Placental epithelial cell (primary cell): Measurements from ENCODE around the gene KIF22. TPM values are rescaled to one million over a fixed set of nuclear protein-coding genes. Genes with fewer than 3 reads are reported as not detected.

Source experiments
- small RNA-seq: library from RNA; depleted of rRNA; stranded (forward); fragments of <200 nt; gene quantifications from one replicate; pipeline ENCODE3, GENCODE V24; 2012
- total RNA-seq: library from RNA; depleted of rRNA; stranded (reverse); fragments of >200 nt; gene quantifications from 2 replicates; pipeline ENCODE4 v1.2.3, GENCODE V29; 2012

Gene KIF22
- total RNA-seq = 40.1 and 81.7 TPM in 2 replicates

GRCh38 chr16:29790183-29790948 lies at the start of gene KIF22:
KIF22 (plus strand) TSS chr16:29790751; CDS start chr16:29790760, 9 bp downstream.

DNA sequence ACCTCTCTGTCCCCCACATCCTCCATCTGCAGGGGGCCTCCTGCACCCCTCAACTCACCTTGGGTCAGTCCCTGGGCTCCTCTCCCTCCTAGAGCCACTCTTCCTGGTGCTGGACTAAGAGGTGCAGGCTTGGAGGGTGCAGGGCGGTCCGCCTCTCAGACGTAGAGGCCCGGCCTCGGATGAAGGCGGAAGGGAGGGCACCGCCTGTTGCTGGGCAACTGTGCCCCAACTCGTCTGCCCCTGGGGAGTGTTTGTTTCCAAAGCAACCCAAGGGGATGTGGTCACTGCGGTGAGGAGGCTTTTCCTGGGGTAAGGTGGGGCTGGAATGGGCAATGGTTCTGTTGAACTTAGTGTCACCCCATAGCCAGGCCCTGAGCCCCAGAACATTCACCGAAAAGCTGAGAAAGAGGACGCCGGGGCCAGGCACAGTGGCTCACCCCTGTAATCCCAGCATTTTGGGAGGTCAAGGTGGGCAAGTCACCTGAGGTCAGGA lies 44.7 kb upstream of the KIF22 start, which contains the start of gene C16orf54:
Gene C16orf54, minus strand, starts transcription at position 138 of the 493 bp plus-strand sequence. CDS start 1,039 bp downstream, outside the sequence.

GRCh38 chr16:29777576-29778350 lies 12.8 kb upstream of the KIF22 start, which contains the start of gene ZG16:
ZG16 (plus strand) TSS chr16:29778256; CDS start chr16:29779267, 1,011 bp downstream.

GRCh38 chr16:29806099-29806579 lies 15.6 kb downstream of the KIF22 start, which contains the start of gene MAZ:
MAZ (plus strand) TSS chr16:29806529; CDS start chr16:29806702, 173 bp downstream.

GRCh38 chr16:29811896-29812665 lies 21.5 kb downstream of the KIF22 start, which contains the start of gene PRRT2:
PRRT2 (plus strand) TSS chr16:29812193; CDS start chr16:29813055, 862 bp downstream.

DNA sequence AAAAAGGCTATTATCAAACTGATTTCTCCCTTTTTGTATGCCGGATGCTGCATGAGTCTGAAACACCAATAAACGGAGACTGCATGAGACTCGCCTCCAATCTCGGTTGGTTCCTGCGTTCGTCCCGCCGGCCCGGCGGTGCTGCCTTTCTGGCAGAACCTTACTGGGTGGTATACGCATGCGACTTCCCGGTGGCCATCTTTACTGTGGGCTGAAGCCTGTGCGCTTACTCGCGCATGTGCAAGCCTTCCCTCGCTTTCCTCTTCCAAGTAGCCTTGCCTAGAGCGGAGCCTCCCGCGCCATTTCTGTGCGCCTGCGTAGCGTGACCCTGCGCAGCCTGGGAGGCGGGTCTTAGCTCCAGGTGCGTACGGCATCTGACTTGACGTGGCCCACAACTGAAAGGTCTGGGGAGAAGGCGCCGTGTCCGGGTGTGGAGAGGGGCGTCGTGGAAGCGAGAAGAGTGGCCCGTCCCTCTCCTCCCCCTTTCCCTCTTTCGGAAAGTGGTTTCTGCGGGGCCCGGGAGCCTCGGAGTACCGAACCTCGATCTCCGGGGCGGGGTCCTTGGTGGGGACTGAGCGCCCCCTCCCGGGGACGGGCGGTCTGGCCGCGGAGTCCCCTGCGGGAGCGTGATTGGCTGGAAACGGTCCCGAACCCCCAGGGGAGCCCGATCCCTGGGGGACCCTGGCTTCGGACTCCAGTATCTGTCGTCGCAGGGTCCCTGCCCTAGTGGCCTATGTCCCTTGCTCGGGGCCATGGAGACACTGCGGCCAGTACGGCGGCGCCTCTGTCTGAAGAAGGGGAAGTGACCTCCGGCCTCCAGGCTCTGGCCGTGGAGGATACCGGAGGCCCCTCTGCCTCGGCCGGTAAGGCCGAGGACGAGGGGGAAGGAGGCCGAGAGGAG lies 25.5 kb downstream of the KIF22 start, which contains the start of gene PAGR1:
Gene PAGR1, plus strand, starts transcription at position 360 of the 901 bp plus-strand sequence. Its CDS starts 374 bp downstream, at position 734.

GRCh38 chr16:29820271-29820701 lies 29.7 kb downstream of the KIF22 start, which contains the start of gene MVP:
MVP (plus strand) TSS chr16:29820462; CDS start chr16:29830550, 10,088 bp downstream.

Small RNAs within 50 kb of the gene (small RNA-seq; reads per million reads assigned to genes)
- gene AC009133.6 (not detected), gene AC120114.4 (not detected)

Other genes starting within 250 kb of the KIF22 start
- gene SPN, start 127.5 kb upstream of the KIF22 start, total RNA-seq = not detected in 2 replicates
- 58.1 and 63.6 TPM in 2 replicates for gene QPRT, start 111.6 kb upstream of the KIF22 start, total RNA-seq
- not detected in 2 replicates for gene C16orf54, start 44.8 kb upstream of the KIF22 start, total RNA-seq
- gene ZG16, start 12.5 kb upstream of the KIF22 start, total RNA-seq = 0.33 and 1.2 TPM in 2 replicates
- gene MAZ, start 15.8 kb downstream of the KIF22 start, total RNA-seq = 411 and 461 TPM in 2 replicates
- gene PRRT2, start 21.4 kb downstream of the KIF22 start, total RNA-seq = 1.2 and 13.3 TPM in 2 replicates
- 42.0 and 44.8 TPM in 2 replicates for gene PAGR1, start 25.4 kb downstream of the KIF22 start, total RNA-seq
- gene MVP, start 29.7 kb downstream of the KIF22 start, total RNA-seq = 38.1 and 71.7 TPM in 2 replicates
- 66.7 and 80.3 TPM in 2 replicates for gene CDIPT, start 72.5 kb downstream of the KIF22 start, total RNA-seq
- 1.2 and 2.7 TPM in 2 replicates for gene SEZ6L2, start 108.8 kb downstream of the KIF22 start, total RNA-seq
- gene ASPHD1, start 109.7 kb downstream of the KIF22 start, total RNA-seq = 0.79 TPM in 1 of 2 replicates, not detected in the other
- 13.0 and 15.7 TPM in 2 replicates for gene KCTD13, start 135.5 kb downstream of the KIF22 start, total RNA-seq
- 65.6 and 66.7 TPM in 2 replicates for gene TMEM219, start 171.3 kb downstream of the KIF22 start, total RNA-seq
- gene TAOK2, start 183.1 kb downstream of the KIF22 start, total RNA-seq = 65.2 and 74.3 TPM in 2 replicates
- gene HIRIP3, start 204.9 kb downstream of the KIF22 start, total RNA-seq = 9.8 and 10.5 TPM in 2 replicates
- 34.9 and 52.2 TPM in 2 replicates for gene INO80E, start 205.5 kb downstream of the KIF22 start, total RNA-seq
- gene DOC2A, start 220.3 kb downstream of the KIF22 start, total RNA-seq = not detected in 2 replicates
- gene C16orf92, start 232.4 kb downstream of the KIF22 start, total RNA-seq = not detected in 2 replicates
- not detected in 2 replicates for gene TLCD3B, start 240.5 kb downstream of the KIF22 start, total RNA-seq